GM23338 (cell line): Measurements from ENCODE around the gene MVB12B. TPM values are rescaled to one million over a fixed set of nuclear protein-coding genes. Genes with fewer than 3 reads are reported as not detected.

Experiments
- ATAC-seq: fragments of 200-7000 bp; cut with Tn5 transposase; 3 replicates; pipeline ENCODE4 v1.9.1; 2020
- DNase-seq: peaks from one replicate; pipeline ENCODE4 v3.0.0-alpha.2; 2015; ENCODE audit warnings: low spot score
- H2AFZ ChIP-seq: fragments of 200-600 bp; sonication (generic); 2 replicates; pipeline ENCODE4 v1.8.0; 2016; ENCODE audit warnings: antibody characterized with exemption, mild to moderate bottlenecking, moderate library complexity
- H3F3A ChIP-seq: fragments of 200-600 bp; sonication (generic); replicated peaks from 2 replicates; pipeline ENCODE4 v1.8.0; 2017; ENCODE audit warnings: antibody characterized with exemption, mixed run types, low read depth
- H3K27ac ChIP-seq: fragments of 200-600 bp; sonication (generic); 2 replicates; pipeline ENCODE4 v1.6.1; 2016; ENCODE audit warnings: low read depth
- H3K27me3 ChIP-seq: fragments of 200-600 bp; sonication (generic); 2 replicates; pipeline ENCODE4 v1.8.0; 2016; ENCODE audit warnings: mild to moderate bottlenecking, mixed run types, moderate library complexity; ENCODE audit not compliant: insufficient read depth
- H3K36me3 ChIP-seq: fragments of 200-600 bp; sonication (generic); 2 replicates; pipeline ENCODE4 v1.8.0; 2016; ENCODE audit warnings: mild to moderate bottlenecking; ENCODE audit not compliant: insufficient read depth
- H3K4me1 ChIP-seq: fragments of 200-600 bp; sonication (generic); 2 replicates; pipeline ENCODE4 v1.8.0; 2016; ENCODE audit warnings: mild to moderate bottlenecking, moderate library complexity; ENCODE audit not compliant: insufficient read depth
- H3K4me2 ChIP-seq: fragments of 200-600 bp; sonication (generic); 2 replicates; pipeline ENCODE4 v1.7.1; 2017; ENCODE audit warnings: mixed run types
- H3K4me3 ChIP-seq: fragments of 200-600 bp; sonication (generic); 2 replicates; pipeline ENCODE4 v1.6.1; 2016; ENCODE audit warnings: mixed run types
- H3K79me2 ChIP-seq: fragments of 200-600 bp; sonication (generic); replicated peaks from 2 replicates; pipeline ENCODE4 v1.8.0; 2017; ENCODE audit warnings: mild to moderate bottlenecking; ENCODE audit not compliant: insufficient read depth
- H3K9me2 ChIP-seq: fragments of 200-600 bp; sonication (generic); 2 replicates; pipeline ENCODE4 v1.8.0; 2017; ENCODE audit not compliant: insufficient read depth
- H4K20me1 ChIP-seq: fragments of 200-600 bp; sonication (generic); replicated peaks from 2 replicates; pipeline ENCODE4 v1.8.0; 2017; ENCODE audit warnings: mild to moderate bottlenecking; ENCODE audit not compliant: insufficient read depth
- H3K27ac Mint-ChIP-seq: 2 replicates; pipeline ENCODE4 v1.8.0; 2020; ENCODE audit warnings: inconsistent platforms, mild to moderate bottlenecking, moderate library complexity, mixed read lengths
- H3K27me3 Mint-ChIP-seq: 3 replicates; pipeline ENCODE4 v1.8.0; 2022; ENCODE audit warnings: low read depth, mild to moderate bottlenecking, moderate library complexity, mixed read lengths, inconsistent platforms; ENCODE audit not compliant: insufficient read depth, poor library complexity
- H3K36me3 Mint-ChIP-seq: 3 replicates; pipeline ENCODE4 v1.8.0; 2021; ENCODE audit warnings: low read depth, mild to moderate bottlenecking, inconsistent platforms, moderate library complexity, mixed read lengths
- H3K4me1 Mint-ChIP-seq: 3 replicates; pipeline ENCODE4 v1.8.0; 2020; ENCODE audit warnings: mild to moderate bottlenecking, inconsistent platforms, mixed read lengths
- H3K4me3 Mint-ChIP-seq: 3 replicates; pipeline ENCODE4 v1.8.0; 2021; ENCODE audit warnings: moderate library complexity, mild to moderate bottlenecking, inconsistent platforms, mixed read lengths
- H3K9me3 Mint-ChIP-seq: 3 replicates; pipeline ENCODE4 v1.8.0; 2020; ENCODE audit warnings: moderate library complexity, mild to moderate bottlenecking, inconsistent platforms, mixed read lengths
- CREB1 ChIP-seq: fragments of 250-450 bp; sonication (Bioruptor Pico); IDR thresholded peaks from 2 replicates; pipeline ENCODE4 v1.5.0; 2020; ENCODE audit warnings: low read depth, mild to moderate bottlenecking, moderate library complexity
- ETS1 ChIP-seq: IDR thresholded peaks from 2 replicates; pipeline ENCODE4 v1.6.1; 2016; ENCODE audit warnings: antibody characterized with exemption
- EZH2 ChIP-seq: fragments of 200-600 bp; sonication (generic); IDR thresholded peaks from one replicate; pipeline ENCODE4 v1.8.0; 2017; ENCODE audit warnings: antibody characterized with exemption, mild to moderate bottlenecking, low read depth; ENCODE audit not compliant: unreplicated experiment
- EZH2phosphoT487 ChIP-seq: fragments of 200-600 bp; sonication (generic); IDR thresholded peaks from one replicate; pipeline ENCODE4 v1.8.1; 2018; ENCODE audit warnings: antibody characterized with exemption; ENCODE audit not compliant: unreplicated experiment
- JUNB ChIP-seq: IDR thresholded peaks from one replicate; pipeline ENCODE4 v1.6.1; 2016; ENCODE audit warnings: antibody characterized with exemption; ENCODE audit not compliant: unreplicated experiment
- NANOG ChIP-seq: IDR thresholded peaks from 2 replicates; pipeline ENCODE4 v1.6.1; 2016; ENCODE audit warnings: antibody characterized with exemption, borderline replicate concordance
- POLR2AphosphoS5 ChIP-seq: IDR thresholded peaks from 2 replicates; pipeline ENCODE4 v1.6.1; 2016; ENCODE audit warnings: antibody characterized with exemption, low read depth
- REST ChIP-seq: IDR thresholded peaks from one replicate; pipeline ENCODE4 v1.6.1; 2018; ENCODE audit warnings: antibody characterized with exemption; ENCODE audit not compliant: unreplicated experiment
- STAT1 ChIP-seq: IDR thresholded peaks from one replicate; pipeline ENCODE4 v1.6.1; 2016; ENCODE audit warnings: antibody characterized with exemption; ENCODE audit not compliant: unreplicated experiment
- ZNF114 ChIP-seq: fragments of 250-450 bp; sonication (Bioruptor Pico); IDR thresholded peaks from 2 replicates; pipeline ENCODE4 v1.5.0; 2020; ENCODE audit warnings: mild to moderate bottlenecking, moderate library complexity
- ZNF331 ChIP-seq: fragments of 250-450 bp; sonication (Bioruptor Pico); IDR thresholded peaks from 2 replicates; pipeline ENCODE4 v1.5.0; 2020; ENCODE audit warnings: low read depth, mild to moderate bottlenecking, moderate library complexity
- polyA plus RNA-seq: library from polyadenylated mRNA; unstranded; fragments of >200 nt; fragmentation: Nextera tagmentation; extraction: Ambion mirVana; gene quantifications from 2 replicates; pipeline ENCODE4 v1.2.1, GENCODE V29; 2016
- total RNA-seq: library from RNA; depleted of rRNA; stranded (reverse); fragments of >200 nt; shearing (Covaris generic); gene quantifications from 2 replicates; pipeline ENCODE4 v1.2.3, GENCODE V29; 2014
- TF ChIP-seq, protein P1 (sequence below), 2 experiments: fragments of 200-600 bp in 1 of 2; sonication (generic) in 1 of 2; conservative IDR thresholded peaks; 2 replicates each; pipeline versions ENCODE4 v1.5.1 to v1.6.1; 2016 to 2017; ENCODE audit warnings: antibody characterized with exemption in 2 of 2, low read depth in 2 of 2, mild to moderate bottlenecking in 2 of 2, moderate library complexity in 1 of 2
- TF ChIP-seq, protein P2 (sequence below): fragments of 250-450 bp; sonication (Bioruptor Pico); IDR thresholded peaks from 2 replicates; pipeline ENCODE4 v1.5.0; 2020; ENCODE audit warnings: mild to moderate bottlenecking, moderate library complexity

Gene MVB12B
- total and polyA plus RNA-seq, 2 experiments from 2014 or later, result 1.9 to 6.6 TPM

DNA sequence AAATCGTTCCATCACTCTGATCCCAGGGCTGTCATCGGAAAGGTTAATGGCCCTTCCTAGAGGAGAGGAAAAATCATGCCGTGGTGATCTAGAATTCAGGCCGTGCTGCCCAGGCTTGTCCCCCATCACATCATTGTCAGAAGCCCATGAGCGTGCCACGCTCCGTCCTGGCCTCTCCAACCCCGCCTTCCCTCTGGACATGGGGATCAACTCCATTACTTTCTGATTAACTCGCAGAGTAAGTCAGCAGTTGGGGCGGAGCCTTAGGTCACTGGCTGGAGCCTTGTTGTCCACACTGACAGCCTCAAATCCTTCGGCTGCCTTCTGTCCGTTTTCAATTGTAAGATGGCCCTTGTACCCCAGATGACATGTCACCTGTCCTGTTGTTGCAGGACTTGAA is 75.0 kb downstream of the MVB12B start (continued):
- TF ChIP-seq ZNF331 (CRISPR knock-in tag) (no peak), STAT1 (no peak)

GRCh38 chr9:126403397-126403796 is 76.8 kb downstream of the MVB12B start:
- Mint-ChIP-seq H3K27ac (no peak overlapping the region), H3K9me3 (no peaks in the 10 kb centered on the region), H3K36me3 (no peaks in the 10 kb centered on the region), H3K27me3 (peaks cover 18% of the 10 kb centered on the region), H3K4me3 (no peak overlapping the region), H3K4me1 (peaks cover 34% of the 10 kb centered on the region)
- no peaks in the 10 kb centered on the region for H3K9me2 ChIP-seq
- H3K4me2 ChIP-seq, result no peak overlapping the region
- DNase-seq, result no peak
- peaks cover 26% of the 10 kb centered on the region for H3K4me1 ChIP-seq
- H3K79me2 ChIP-seq, result no peaks in the 10 kb centered on the region
- no peak overlapping the region for H3K4me3 ChIP-seq
- no peaks in the 10 kb centered on the region for H3K27me3 ChIP-seq
- H2AFZ ChIP-seq, result no peak overlapping the region
- no peaks in the 10 kb centered on the region for H3F3A ChIP-seq
- no peak overlapping the region for H3K27ac ChIP-seq
- H3K36me3 ChIP-seq, result no peaks in the 10 kb centered on the region
- ATAC-seq, result no peak
- no peak for TF ChIP-seq EZH2phosphoT487
- TF ChIP-seq, protein P1, sequence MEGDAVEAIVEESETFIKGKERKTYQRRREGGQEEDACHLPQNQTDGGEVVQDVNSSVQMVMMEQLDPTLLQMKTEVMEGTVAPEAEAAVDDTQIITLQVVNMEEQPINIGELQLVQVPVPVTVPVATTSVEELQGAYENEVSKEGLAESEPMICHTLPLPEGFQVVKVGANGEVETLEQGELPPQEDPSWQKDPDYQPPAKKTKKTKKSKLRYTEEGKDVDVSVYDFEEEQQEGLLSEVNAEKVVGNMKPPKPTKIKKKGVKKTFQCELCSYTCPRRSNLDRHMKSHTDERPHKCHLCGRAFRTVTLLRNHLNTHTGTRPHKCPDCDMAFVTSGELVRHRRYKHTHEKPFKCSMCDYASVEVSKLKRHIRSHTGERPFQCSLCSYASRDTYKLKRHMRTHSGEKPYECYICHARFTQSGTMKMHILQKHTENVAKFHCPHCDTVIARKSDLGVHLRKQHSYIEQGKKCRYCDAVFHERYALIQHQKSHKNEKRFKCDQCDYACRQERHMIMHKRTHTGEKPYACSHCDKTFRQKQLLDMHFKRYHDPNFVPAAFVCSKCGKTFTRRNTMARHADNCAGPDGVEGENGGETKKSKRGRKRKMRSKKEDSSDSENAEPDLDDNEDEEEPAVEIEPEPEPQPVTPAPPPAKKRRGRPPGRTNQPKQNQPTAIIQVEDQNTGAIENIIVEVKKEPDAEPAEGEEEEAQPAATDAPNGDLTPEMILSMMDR (conservative IDR thresholded peaks at IDR 0.05; ENCODE audit: low read depth in 2 of 2), result no peak
- TF ChIP-seq ZNF331 (CRISPR knock-in tag), result no peak
- no peak for TF ChIP-seq ZNF114 (CRISPR knock-in tag)
- TF ChIP-seq CREB1 (CRISPR knock-in tag), result no peak
- no peak for TF ChIP-seq ETS1
- TF ChIP-seq POLR2AphosphoS5, result no peak
- no peak for TF ChIP-seq NANOG
- TF ChIP-seq JUNB, result no peak
- TF ChIP-seq, protein P2, sequence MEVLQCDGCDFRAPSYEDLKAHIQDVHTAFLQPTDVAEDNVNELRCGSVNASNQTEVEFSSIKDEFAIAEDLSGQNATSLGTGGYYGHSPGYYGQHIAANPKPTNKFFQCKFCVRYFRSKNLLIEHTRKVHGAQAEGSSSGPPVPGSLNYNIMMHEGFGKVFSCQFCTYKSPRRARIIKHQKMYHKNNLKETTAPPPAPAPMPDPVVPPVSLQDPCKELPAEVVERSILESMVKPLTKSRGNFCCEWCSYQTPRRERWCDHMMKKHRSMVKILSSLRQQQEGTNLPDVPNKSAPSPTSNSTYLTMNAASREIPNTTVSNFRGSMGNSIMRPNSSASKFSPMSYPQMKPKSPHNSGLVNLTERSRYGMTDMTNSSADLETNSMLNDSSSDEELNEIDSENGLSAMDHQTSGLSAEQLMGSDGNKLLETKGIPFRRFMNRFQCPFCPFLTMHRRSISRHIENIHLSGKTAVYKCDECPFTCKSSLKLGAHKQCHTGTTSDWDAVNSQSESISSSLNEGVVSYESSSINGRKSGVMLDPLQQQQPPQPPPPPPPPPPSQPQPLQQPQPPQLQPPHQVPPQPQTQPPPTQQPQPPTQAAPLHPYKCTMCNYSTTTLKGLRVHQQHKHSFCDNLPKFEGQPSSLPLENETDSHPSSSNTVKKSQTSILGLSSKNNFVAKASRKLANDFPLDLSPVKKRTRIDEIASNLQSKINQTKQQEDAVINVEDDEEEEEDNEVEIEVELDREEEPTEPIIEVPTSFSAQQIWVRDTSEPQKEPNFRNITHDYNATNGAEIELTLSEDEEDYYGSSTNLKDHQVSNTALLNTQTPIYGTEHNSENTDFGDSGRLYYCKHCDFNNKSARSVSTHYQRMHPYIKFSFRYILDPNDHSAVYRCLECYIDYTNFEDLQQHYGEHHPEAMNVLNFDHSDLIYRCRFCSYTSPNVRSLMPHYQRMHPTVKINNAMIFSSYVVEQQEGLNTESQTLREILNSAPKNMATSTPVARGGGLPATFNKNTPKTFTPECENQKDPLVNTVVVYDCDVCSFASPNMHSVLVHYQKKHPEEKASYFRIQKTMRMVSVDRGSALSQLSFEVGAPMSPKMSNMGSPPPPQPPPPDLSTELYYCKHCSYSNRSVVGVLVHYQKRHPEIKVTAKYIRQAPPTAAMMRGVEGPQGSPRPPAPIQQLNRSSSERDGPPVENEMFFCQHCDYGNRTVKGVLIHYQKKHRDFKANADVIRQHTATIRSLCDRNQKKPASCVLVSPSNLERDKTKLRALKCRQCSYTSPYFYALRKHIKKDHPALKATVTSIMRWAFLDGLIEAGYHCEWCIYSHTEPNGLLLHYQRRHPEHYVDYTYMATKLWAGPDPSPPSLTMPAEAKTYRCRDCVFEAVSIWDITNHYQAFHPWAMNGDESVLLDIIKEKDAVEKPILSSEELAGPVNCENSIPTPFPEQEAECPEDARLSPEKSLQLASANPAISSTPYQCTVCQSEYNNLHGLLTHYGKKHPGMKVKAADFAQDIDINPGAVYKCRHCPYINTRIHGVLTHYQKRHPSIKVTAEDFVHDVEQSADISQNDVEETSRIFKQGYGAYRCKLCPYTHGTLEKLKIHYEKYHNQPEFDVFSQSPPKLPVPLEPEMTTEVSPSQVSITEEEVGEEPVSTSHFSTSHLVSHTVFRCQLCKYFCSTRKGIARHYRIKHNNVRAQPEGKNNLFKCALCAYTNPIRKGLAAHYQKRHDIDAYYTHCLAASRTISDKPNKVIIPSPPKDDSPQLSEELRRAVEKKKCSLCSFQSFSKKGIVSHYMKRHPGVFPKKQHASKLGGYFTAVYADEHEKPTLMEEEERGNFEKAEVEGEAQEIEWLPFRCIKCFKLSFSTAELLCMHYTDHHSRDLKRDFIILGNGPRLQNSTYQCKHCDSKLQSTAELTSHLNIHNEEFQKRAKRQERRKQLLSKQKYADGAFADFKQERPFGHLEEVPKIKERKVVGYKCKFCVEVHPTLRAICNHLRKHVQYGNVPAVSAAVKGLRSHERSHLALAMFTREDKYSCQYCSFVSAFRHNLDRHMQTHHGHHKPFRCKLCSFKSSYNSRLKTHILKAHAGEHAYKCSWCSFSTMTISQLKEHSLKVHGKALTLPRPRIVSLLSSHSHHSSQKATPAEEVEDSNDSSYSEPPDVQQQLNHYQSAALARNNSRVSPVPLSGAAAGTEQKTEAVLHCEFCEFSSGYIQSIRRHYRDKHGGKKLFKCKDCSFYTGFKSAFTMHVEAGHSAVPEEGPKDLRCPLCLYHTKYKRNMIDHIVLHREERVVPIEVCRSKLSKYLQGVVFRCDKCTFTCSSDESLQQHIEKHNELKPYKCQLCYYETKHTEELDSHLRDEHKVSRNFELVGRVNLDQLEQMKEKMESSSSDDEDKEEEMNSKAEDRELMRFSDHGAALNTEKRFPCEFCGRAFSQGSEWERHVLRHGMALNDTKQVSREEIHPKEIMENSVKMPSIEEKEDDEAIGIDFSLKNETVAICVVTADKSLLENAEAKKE (CRISPR knock-in tag), result no peak
- TF ChIP-seq EZH2, result no peak
- TF ChIP-seq REST, result no peak
- no peak for TF ChIP-seq STAT1
- H4K20me1 ChIP-seq, result no peaks in the 10 kb centered on the region
